Germinal center (tissue), 1 donor: ENCODE data around the gene ZNF787.

Experiments used
- DNase-seq: peaks from one replicate; pipeline ENCODE4 v3.0.0; 2012; ENCODE audit warnings: mixed read lengths, low spot score

ZNF787 gene

GRCh38 chr19:56144376-56144775, 23.3 kb upstream of the ZNF787 start:
- DNase-seq, result no peak

- DNase-seq, result no peak
Observed at GRCh38 chr19:56142897-56143434, 21.9 kb upstream of the ZNF787 start.

- no peak for DNase-seq
Observed at GRCh38 chr19:56142087-56142787, 21.1 kb upstream of the ZNF787 start.

- no peak for DNase-seq
Observed at GRCh38 chr19:56141417-56141993, 20.4 kb upstream of the ZNF787 start.

- DNase-seq, result peak; percentile 99
Observed at GRCh38 chr19:56140583-56141416, 19.7 kb upstream of the ZNF787 start, which contains the start of gene ZNF444. Gene ZNF444, plus strand, starts transcription at chr19:56141287. Its CDS starts 5,625 bp downstream, at chr19:56146912.

- DNase-seq, result no peak
Observed at GRCh38 chr19:56139847-56140582, 18.9 kb upstream of the ZNF787 start.

GRCh38 chr19:56138069-56138468, 17.0 kb upstream of the ZNF787 start:
- no peak for DNase-seq

GRCh38 chr19:56137405-56137804, 16.3 kb upstream of the ZNF787 start:
- no peak for DNase-seq

GRCh38 chr19:56136362-56136761, 15.3 kb upstream of the ZNF787 start:
- no peak for DNase-seq

- no peak for DNase-seq
Observed at GRCh38 chr19:56134654-56134921, 13.5 kb upstream of the ZNF787 start.

GRCh38 chr19:56133858-56134653, 13.0 kb upstream of the ZNF787 start:
- DNase-seq, result peak; percentile 65

GRCh38 chr19:56132316-56132822, 11.3 kb upstream of the ZNF787 start:
- DNase-seq, result no peak

GRCh38 chr19:56131651-56132050, 10.6 kb upstream of the ZNF787 start:
- no peak for DNase-seq

GRCh38 chr19:56130006-56130405, 8.9 kb upstream of the ZNF787 start:
- no peak for DNase-seq

- no peak for DNase-seq
Observed at GRCh38 chr19:56126983-56127780, 6.1 kb upstream of the ZNF787 start.

GRCh38 chr19:56125806-56126590, 4.9 kb upstream of the ZNF787 start:
- DNase-seq, result no peak

GRCh38 chr19:56124578-56124977, 3.5 kb upstream of the ZNF787 start:
- DNase-seq, result no peak

- DNase-seq, result no peak
Observed at GRCh38 chr19:56123266-56123891, 2.3 kb upstream of the ZNF787 start.
